ENCODE results near the gene USP5.

The USP5 gene

DNA sequence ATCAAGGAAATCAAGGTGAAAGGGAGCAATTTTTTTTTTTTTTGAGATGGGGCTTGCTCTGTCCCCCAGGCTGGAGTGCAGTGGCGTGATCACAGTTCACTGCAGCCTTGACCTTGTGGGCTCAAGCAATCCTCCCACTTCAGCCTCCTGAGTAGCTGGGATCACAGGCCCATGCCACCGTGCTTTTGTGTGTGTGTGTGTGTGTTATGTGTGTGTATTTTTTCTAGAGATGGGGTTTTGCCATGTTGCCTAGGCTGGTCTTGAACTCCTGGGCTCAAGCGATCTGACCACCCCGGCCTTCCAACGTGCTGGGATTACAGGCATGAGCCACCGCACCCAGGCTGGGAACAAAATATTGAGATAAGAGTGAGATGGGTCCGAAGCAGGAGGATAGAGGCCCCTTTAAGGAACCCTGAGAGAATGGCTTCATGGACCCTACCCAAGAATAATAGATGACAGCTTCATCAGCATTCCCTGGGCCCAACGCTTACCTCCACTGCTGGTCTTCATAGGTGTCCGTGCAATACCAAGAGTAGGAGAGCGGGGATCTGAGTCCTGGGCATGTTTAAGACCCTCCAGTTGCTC lies 1.9 kb upstream of the USP5 start:
- no peaks in the 10 kb centered on the region for H3K36me3 ChIP-seq (ENCODE audit: control insufficient read depth, insufficient read depth, low read length)
- no peaks in the 10 kb centered on the region for H3K9me3 ChIP-seq (ENCODE audit: control insufficient read depth, low read length)
- no peak overlapping the region for H3K4me3 ChIP-seq (ENCODE audit: low read length)
- H3K4me1 ChIP-seq (ENCODE audit: control insufficient read depth, insufficient read depth, low read length): peaks cover 17% of the 10 kb centered on the region
- H3K27me3 ChIP-seq (ENCODE audit: control insufficient read depth, insufficient read depth, low read length): no peaks in the 10 kb centered on the region
- no peak overlapping the region for H3K9ac ChIP-seq (ENCODE audit: low read length)

- Histone ChIP-seq H3K4me3 (ENCODE audit: low read length) (no peak overlapping the region), H3K9ac (ENCODE audit: low read length) (no peak overlapping the region), H3K4me1 (ENCODE audit: control insufficient read depth, insufficient read depth, low read length) (peaks cover 17% of the 10 kb centered on the region)
Measured at GRCh38 chr12:6850796-6851152, 1.2 kb upstream of the USP5 start.

DNA sequence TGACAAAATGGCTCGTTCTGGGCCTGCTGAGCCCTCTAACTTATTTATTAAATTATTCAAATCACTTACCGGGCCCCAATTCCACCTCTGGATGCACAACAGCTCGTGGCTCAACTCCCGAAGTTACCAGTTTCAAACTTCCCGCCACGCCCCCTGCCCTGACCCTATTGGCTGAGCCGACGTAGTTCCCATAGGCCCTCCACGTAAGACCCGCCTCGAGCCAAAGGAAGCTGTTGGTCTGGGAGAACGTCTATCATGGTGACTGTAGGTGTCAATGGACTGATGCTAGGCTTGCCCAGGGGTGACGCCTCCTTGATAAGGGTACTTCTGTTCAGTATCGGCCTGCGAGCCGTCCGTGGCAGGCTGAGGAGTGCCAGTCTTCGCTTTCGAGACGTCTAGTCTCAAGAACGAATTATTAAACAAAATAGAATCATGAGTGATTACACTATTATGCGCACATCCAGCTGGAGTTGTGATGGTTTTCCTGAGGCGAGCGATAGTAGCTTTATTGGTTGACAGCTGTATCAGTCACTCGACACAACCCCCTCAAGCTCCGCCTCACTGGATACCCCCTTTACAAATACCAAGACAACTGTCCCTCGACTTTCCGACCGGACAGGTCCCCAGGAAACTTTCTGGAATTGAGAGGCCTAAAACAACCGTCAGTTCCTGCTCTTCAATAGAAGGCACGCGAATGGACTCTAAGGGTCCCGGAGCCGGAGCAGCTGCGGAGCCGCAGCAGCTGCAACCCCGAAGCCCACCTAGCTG lies 613 bp upstream of the USP5 start, which contains the start of gene CDCA3:
CDCA3 (minus strand) TSS at position 134 of the 768 bp plus-strand sequence. CDS start 334 bp downstream, outside the sequence.
- Histone ChIP-seq H3K4me3 (ENCODE audit: low read length) (peak within 1 kb of the TSS; percentile 96), H3K4me1 (ENCODE audit: control insufficient read depth, insufficient read depth, low read length) (peaks cover 17% of the 10 kb centered on the region), H3K27me3 (ENCODE audit: control insufficient read depth, insufficient read depth, low read length) (no peaks in the 10 kb centered on the region), H3K9ac (ENCODE audit: low read length) (peak within 1 kb of the TSS; percentile 85), H3K36me3 (ENCODE audit: control insufficient read depth, insufficient read depth, low read length) (peaks cover 2% of the 10 kb centered on the region), H3K9me3 (ENCODE audit: control insufficient read depth, low read length) (no peaks in the 10 kb centered on the region)

More at GRCh38 chr12:6850796-6851152, 1.2 kb upstream of the USP5 start:
- Histone ChIP-seq H3K36me3 (ENCODE audit: control insufficient read depth, insufficient read depth, low read length) (no peaks in the 10 kb centered on the region), H3K9me3 (ENCODE audit: control insufficient read depth, low read length) (no peaks in the 10 kb centered on the region), H3K27me3 (ENCODE audit: control insufficient read depth, insufficient read depth, low read length) (no peaks in the 10 kb centered on the region)

DNA sequence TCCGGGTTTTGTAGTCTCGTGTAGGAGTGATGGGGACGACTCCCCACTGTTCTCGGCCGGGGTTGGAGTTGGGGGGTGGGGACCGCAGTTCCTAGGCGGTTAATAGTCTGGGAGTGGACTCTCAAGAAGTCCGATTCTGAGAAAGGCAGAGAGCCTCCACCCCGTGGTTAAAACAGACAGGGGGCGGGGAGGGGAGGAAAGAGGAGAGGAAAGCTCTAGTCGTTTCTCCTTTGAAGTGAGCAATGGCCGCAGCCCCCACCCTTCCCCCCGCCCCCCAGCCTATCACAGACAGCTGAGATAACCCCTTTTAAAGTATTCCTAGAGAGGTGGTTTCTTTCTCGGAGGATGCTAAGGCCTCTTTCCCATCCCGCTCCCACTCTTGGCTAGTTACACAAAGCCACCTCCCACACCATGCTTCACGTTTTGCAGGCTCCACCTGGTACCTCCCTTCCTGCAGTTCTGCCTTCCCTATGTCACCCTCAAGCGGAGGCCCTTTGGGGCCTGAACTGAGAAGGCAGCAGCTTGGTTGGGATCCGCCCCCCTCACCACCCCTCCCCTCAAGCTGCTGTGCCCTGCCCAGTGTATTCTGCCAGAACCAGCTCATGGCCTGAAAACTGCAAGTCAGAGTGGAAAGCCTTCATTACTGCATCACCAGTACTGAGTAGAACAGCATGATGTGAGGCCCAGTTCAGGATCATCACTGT lies 853 bp downstream of the USP5 start:
- Histone ChIP-seq H3K27me3 (ENCODE audit: control insufficient read depth, insufficient read depth, low read length) (no peaks in the 10 kb centered on the region), H3K36me3 (ENCODE audit: control insufficient read depth, insufficient read depth, low read length) (peaks cover 15% of the 10 kb centered on the region), H3K9me3 (ENCODE audit: control insufficient read depth, low read length) (no peaks in the 10 kb centered on the region), H3K4me3 (ENCODE audit: low read length) (peak overlapping the region; percentile 96), H3K4me1 (ENCODE audit: control insufficient read depth, insufficient read depth, low read length) (peaks cover 17% of the 10 kb centered on the region), H3K9ac (ENCODE audit: low read length) (peak overlapping the region; percentile 33)

DNA sequence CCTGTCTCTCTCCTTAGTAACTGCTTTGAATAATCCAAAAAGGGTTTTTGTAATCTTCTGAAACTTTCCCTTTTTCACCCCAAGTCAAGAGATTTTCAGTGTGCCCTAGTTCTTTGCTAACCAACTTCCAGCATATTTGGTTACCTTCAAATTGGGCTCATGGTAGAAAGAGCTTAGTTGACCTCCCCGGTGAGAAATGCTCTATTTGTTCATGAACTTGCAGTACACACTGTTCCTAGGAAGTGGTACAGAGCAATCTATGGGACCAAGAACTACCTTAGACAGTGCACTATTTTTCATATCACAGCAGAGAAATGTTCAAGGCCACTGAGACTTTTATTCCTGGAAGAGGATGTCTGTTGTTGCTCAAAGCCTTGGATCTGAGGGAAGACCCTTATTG lies 1.7 kb downstream of the USP5 start:
- Histone ChIP-seq H3K9ac (ENCODE audit: low read length) (peak overlapping the region; percentile 33), H3K36me3 (ENCODE audit: control insufficient read depth, insufficient read depth, low read length) (peaks cover 23% of the 10 kb centered on the region), H3K27me3 (ENCODE audit: control insufficient read depth, insufficient read depth, low read length) (no peaks in the 10 kb centered on the region), H3K9me3 (ENCODE audit: control insufficient read depth, low read length) (no peaks in the 10 kb centered on the region), H3K4me1 (ENCODE audit: control insufficient read depth, insufficient read depth, low read length) (peaks cover 17% of the 10 kb centered on the region), H3K4me3 (ENCODE audit: low read length) (no peak overlapping the region)

GRCh38 chr12:6854036-6854435 lies 2.1 kb downstream of the USP5 start:
- H3K27me3 ChIP-seq (ENCODE audit: control insufficient read depth, insufficient read depth, low read length): no peaks in the 10 kb centered on the region
- no peak overlapping the region for H3K4me3 ChIP-seq (ENCODE audit: low read length)
- no peak overlapping the region for H3K9ac ChIP-seq (ENCODE audit: low read length)
- H3K9me3 ChIP-seq (ENCODE audit: control insufficient read depth, low read length): no peaks in the 10 kb centered on the region
- peaks cover 27% of the 10 kb centered on the region for H3K36me3 ChIP-seq (ENCODE audit: control insufficient read depth, insufficient read depth, low read length)
- H3K4me1 ChIP-seq (ENCODE audit: control insufficient read depth, insufficient read depth, low read length): peaks cover 17% of the 10 kb centered on the region

- Histone ChIP-seq H3K36me3 (ENCODE audit: control insufficient read depth, insufficient read depth, low read length) (peaks cover 33% of the 10 kb centered on the region), H3K4me1 (ENCODE audit: control insufficient read depth, insufficient read depth, low read length) (peaks cover 13% of the 10 kb centered on the region), H3K9me3 (ENCODE audit: control insufficient read depth, low read length) (no peaks in the 10 kb centered on the region)
Measured at GRCh38 chr12:6855322-6855721, 3.4 kb downstream of the USP5 start.

GRCh38 chr12:6858799-6859198 lies 6.8 kb downstream of the USP5 start:
- Histone ChIP-seq H3K27me3 (ENCODE audit: control insufficient read depth, insufficient read depth, low read length) (no peaks in the 10 kb centered on the region), H3K4me3 (ENCODE audit: low read length) (no peak overlapping the region), H3K36me3 (ENCODE audit: control insufficient read depth, insufficient read depth, low read length) (peaks cover 41% of the 10 kb centered on the region), H3K9me3 (ENCODE audit: control insufficient read depth, low read length) (no peaks in the 10 kb centered on the region), H3K9ac (ENCODE audit: low read length) (no peak overlapping the region), H3K4me1 (ENCODE audit: control insufficient read depth, insufficient read depth, low read length) (no peaks in the 10 kb centered on the region)

More at GRCh38 chr12:6855322-6855721, 3.4 kb downstream of the USP5 start:
- H3K9ac ChIP-seq (ENCODE audit: low read length): no peak overlapping the region
- H3K27me3 ChIP-seq (ENCODE audit: control insufficient read depth, insufficient read depth, low read length): no peaks in the 10 kb centered on the region
- H3K4me3 ChIP-seq (ENCODE audit: low read length): no peak overlapping the region

- Histone ChIP-seq H3K9me3 (ENCODE audit: control insufficient read depth, low read length) (no peaks in the 10 kb centered on the region), H3K9ac (ENCODE audit: low read length) (no peak overlapping the region), H3K4me3 (ENCODE audit: low read length) (no peak overlapping the region), H3K27me3 (ENCODE audit: control insufficient read depth, insufficient read depth, low read length) (no peaks in the 10 kb centered on the region), H3K4me1 (ENCODE audit: control insufficient read depth, insufficient read depth, low read length) (no peaks in the 10 kb centered on the region), H3K36me3 (ENCODE audit: control insufficient read depth, insufficient read depth, low read length) (peaks cover 41% of the 10 kb centered on the region)
Measured at GRCh38 chr12:6860116-6860515, 8.2 kb downstream of the USP5 start.

- Histone ChIP-seq H3K4me3 (ENCODE audit: low read length) (no peak overlapping the region), H3K9me3 (ENCODE audit: control insufficient read depth, low read length) (no peaks in the 10 kb centered on the region), H3K36me3 (ENCODE audit: control insufficient read depth, insufficient read depth, low read length) (peaks cover 41% of the 10 kb centered on the region), H3K4me1 (ENCODE audit: control insufficient read depth, insufficient read depth, low read length) (no peaks in the 10 kb centered on the region), H3K27me3 (ENCODE audit: control insufficient read depth, insufficient read depth, low read length) (no peaks in the 10 kb centered on the region), H3K9ac (ENCODE audit: low read length) (no peak overlapping the region)
Measured at GRCh38 chr12:6860942-6861341, 9.0 kb downstream of the USP5 start.

DNA sequence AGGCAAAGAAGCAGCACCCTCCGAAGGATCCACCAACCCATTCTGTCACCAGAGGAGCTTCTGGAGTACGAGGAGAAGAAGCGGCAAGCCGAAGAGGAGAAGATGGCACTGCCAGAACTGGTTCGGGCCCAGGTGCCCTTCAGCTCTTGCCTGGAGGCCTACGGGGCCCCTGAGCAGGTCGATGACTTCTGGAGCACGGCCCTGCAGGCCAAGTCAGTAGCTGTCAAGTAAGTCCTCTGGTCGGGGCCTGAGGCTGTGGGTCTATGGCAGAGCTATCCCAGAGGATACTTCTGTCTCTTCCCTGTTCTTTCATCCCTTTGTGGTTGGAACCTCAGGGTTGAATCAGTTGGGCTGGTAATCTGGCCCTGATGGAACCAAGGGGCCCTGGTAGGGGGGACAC lies 9.4 kb downstream of the USP5 start:
- no peaks in the 10 kb centered on the region for H3K9me3 ChIP-seq (ENCODE audit: control insufficient read depth, low read length)
- H3K9ac ChIP-seq (ENCODE audit: low read length): no peak overlapping the region
- H3K4me3 ChIP-seq (ENCODE audit: low read length): no peak overlapping the region
- no peaks in the 10 kb centered on the region for H3K27me3 ChIP-seq (ENCODE audit: control insufficient read depth, insufficient read depth, low read length)
- H3K36me3 ChIP-seq (ENCODE audit: control insufficient read depth, insufficient read depth, low read length): peaks cover 38% of the 10 kb centered on the region
- H3K4me1 ChIP-seq (ENCODE audit: control insufficient read depth, insufficient read depth, low read length): no peaks in the 10 kb centered on the region

DNA sequence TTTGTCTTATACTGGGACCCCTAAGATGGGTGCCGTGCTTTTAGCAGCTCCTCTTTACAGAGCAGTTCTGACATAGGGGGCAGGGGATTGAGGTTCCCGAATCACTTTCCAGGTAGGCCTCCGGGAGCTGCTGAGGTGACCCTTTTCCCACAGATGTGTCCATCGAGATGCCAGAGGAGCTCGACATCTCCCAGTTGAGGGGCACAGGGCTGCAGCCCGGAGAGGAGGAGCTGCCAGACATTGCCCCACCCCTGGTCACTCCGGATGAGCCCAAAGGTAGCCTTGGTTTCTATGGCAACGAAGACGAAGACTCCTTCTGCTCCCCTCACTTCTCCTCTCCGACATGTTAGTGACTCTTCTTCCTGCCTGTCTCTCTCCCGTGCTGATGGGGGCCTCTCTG lies 11.1 kb downstream of the USP5 start:
- no peak overlapping the region for H3K4me3 ChIP-seq (ENCODE audit: low read length)

More for the DNA sequence above, 11.1 kb downstream of the USP5 start:
- Histone ChIP-seq H3K9me3 (ENCODE audit: control insufficient read depth, low read length) (no peaks in the 10 kb centered on the region), H3K27me3 (ENCODE audit: control insufficient read depth, insufficient read depth, low read length) (no peaks in the 10 kb centered on the region), H3K36me3 (ENCODE audit: control insufficient read depth, insufficient read depth, low read length) (peaks cover 24% of the 10 kb centered on the region), H3K9ac (ENCODE audit: low read length) (no peak overlapping the region), H3K4me1 (ENCODE audit: control insufficient read depth, insufficient read depth, low read length) (peaks cover 6% of the 10 kb centered on the region)

All from mucosa of stomach (tissue), 1 donor.